ENCODE results near the gene RNU6-1.

The RNU6-1 gene

GRCh38 chr15:67832897-67833709 is 6.7 kb downstream of the RNU6-1 start:
- DNase-seq (ENCODE audit: low read depth) = no peak

- DNase-seq (ENCODE audit: low read depth) = no peak
Measured at GRCh38 chr15:67832031-67832551, 7.8 kb downstream of the RNU6-1 start.

GRCh38 chr15:67831363-67831762 is 8.5 kb downstream of the RNU6-1 start:
- DNase-seq (ENCODE audit: low read depth) = no peak

- no peak for DNase-seq (ENCODE audit: low read depth)
Measured at GRCh38 chr15:67829647-67830504, 10.0 kb downstream of the RNU6-1 start.

- no peak for DNase-seq (ENCODE audit: low read depth)
Measured at GRCh38 chr15:67828969-67829646, 10.7 kb downstream of the RNU6-1 start.

GRCh38 chr15:67828278-67828968 is 11.4 kb downstream of the RNU6-1 start:
- DNase-seq (ENCODE audit: low read depth) = no peak

GRCh38 chr15:67827562-67828277 is 12.1 kb downstream of the RNU6-1 start:
- no peak for DNase-seq (ENCODE audit: low read depth)

- DNase-seq (ENCODE audit: low read depth) = no peak
Measured at GRCh38 chr15:67826717-67827561, 12.9 kb downstream of the RNU6-1 start.

- DNase-seq (ENCODE audit: low read depth) = no peak
Measured at GRCh38 chr15:67825881-67826716, 13.7 kb downstream of the RNU6-1 start.

- DNase-seq (ENCODE audit: low read depth) = no peak
Measured at GRCh38 chr15:67824976-67825880, 14.6 kb downstream of the RNU6-1 start, which contains the start of gene SKOR1. TSS of gene SKOR1 (plus strand) at chr15:67825509. CDS start at chr15:67825603, 94 bp downstream.

GRCh38 chr15:67824197-67824968 is 15.5 kb downstream of the RNU6-1 start:
- DNase-seq (ENCODE audit: low read depth) = no peak

GRCh38 chr15:67823314-67824196 is 16.3 kb downstream of the RNU6-1 start:
- no peak for DNase-seq (ENCODE audit: low read depth)

- DNase-seq (ENCODE audit: low read depth) = no peak
Measured at GRCh38 chr15:67822537-67823313, 17.1 kb downstream of the RNU6-1 start.

- DNase-seq (ENCODE audit: low read depth) = no peak
Measured at GRCh38 chr15:67821784-67822440, 17.9 kb downstream of the RNU6-1 start.
